Neural crest cell (in vitro differentiated cells): ENCODE results near the gene AHCYL2. TPM values are rescaled to one million over a fixed set of nuclear protein-coding genes. Genes with fewer than 3 reads are reported as not detected.
"Not testable (repeated sequence)": the region's sequence is repeated elsewhere in the genome, so short reads cannot be mapped to it uniquely, and the experiment has no call there.

Source experiments
- DNase-seq: peaks from one replicate; pipeline ENCODE4 v3.0.0; 2021; ENCODE audit warnings: low read depth, mixed read lengths, low spot score
- H3K27ac Mint-ChIP-seq: one replicate; pipeline ENCODE4 v1.8.0; 2021; ENCODE audit warnings: mild to moderate bottlenecking, mixed read lengths; ENCODE audit not compliant: unreplicated experiment
- H3K27me3 Mint-ChIP-seq: 2 replicates; pipeline ENCODE4 v1.8.0; 2021; ENCODE audit warnings: low read depth, mild to moderate bottlenecking, mixed read lengths
- H3K36me3 Mint-ChIP-seq: 2 replicates; pipeline ENCODE4 v1.8.0; 2021; ENCODE audit warnings: low read depth, mild to moderate bottlenecking, mixed read lengths
- H3K4me1 Mint-ChIP-seq: 2 replicates; pipeline ENCODE4 v1.8.0; 2021; ENCODE audit warnings: mixed read lengths
- H3K4me3 Mint-ChIP-seq: one replicate; pipeline ENCODE4 v1.8.0; 2021; ENCODE audit warnings: mild to moderate bottlenecking, mixed read lengths
- H3K9me3 Mint-ChIP-seq: 2 replicates; pipeline ENCODE4 v1.8.0; 2021; ENCODE audit warnings: mixed read lengths
- CTCF ChIP-seq: fragments of 200-600 bp; sonication (generic); conservative IDR thresholded peaks from 2 replicates; pipeline ENCODE4 v1.5.0; 2021; ENCODE audit warnings: antibody characterized with exemption, mild to moderate bottlenecking
- total RNA-seq: library from RNA; stranded (reverse); gene quantifications from 2 replicates; pipeline ENCODE4 v1.2.1, GENCODE V29; 2021

AHCYL2 gene
- total RNA-seq, 1 donor from 2014 or later: 19.1 TPM

GRCh38 chr7:129468087-129468486 lies 243.3 kb downstream of the AHCYL2 start:
- H3K4me1 Mint-ChIP-seq: no peaks in the 10 kb centered on the region
- H3K27ac Mint-ChIP-seq: no peak overlapping the region
- no peak for DNase-seq
- H3K27me3 Mint-ChIP-seq: no peaks in the 10 kb centered on the region
- TF ChIP-seq CTCF: no peak
- H3K9me3 Mint-ChIP-seq: no peaks in the 10 kb centered on the region
- H3K4me3 Mint-ChIP-seq: no peak overlapping the region
- H3K36me3 Mint-ChIP-seq: no peaks in the 10 kb centered on the region

- no peak overlapping the region for H3K4me3 Mint-ChIP-seq
- H3K36me3 Mint-ChIP-seq: no peaks in the 10 kb centered on the region
- H3K27me3 Mint-ChIP-seq: no peaks in the 10 kb centered on the region
- no peak for TF ChIP-seq CTCF
- H3K9me3 Mint-ChIP-seq: no peaks in the 10 kb centered on the region
- no peak overlapping the region for H3K27ac Mint-ChIP-seq
- no peak for DNase-seq
- H3K4me1 Mint-ChIP-seq: no peaks in the 10 kb centered on the region
Observed at GRCh38 chr7:129468547-129468946, 243.7 kb downstream of the AHCYL2 start.

- no peaks in the 10 kb centered on the region for H3K9me3 Mint-ChIP-seq
- no peaks in the 10 kb centered on the region for H3K27me3 Mint-ChIP-seq
- peaks cover 2% of the 10 kb centered on the region for H3K36me3 Mint-ChIP-seq
- no peak overlapping the region for H3K27ac Mint-ChIP-seq
- no peaks in the 10 kb centered on the region for H3K4me1 Mint-ChIP-seq
- TF ChIP-seq CTCF: no peak
- no peak for DNase-seq
- H3K4me3 Mint-ChIP-seq: no peak overlapping the region
Observed at GRCh38 chr7:129469930-129470329, 245.1 kb downstream of the AHCYL2 start.

GRCh38 chr7:129470411-129470810 lies 245.6 kb downstream of the AHCYL2 start:
- H3K4me1 Mint-ChIP-seq: no peaks in the 10 kb centered on the region
- TF ChIP-seq CTCF: no peak
- H3K27ac Mint-ChIP-seq: no peak overlapping the region
- H3K36me3 Mint-ChIP-seq: peaks cover 6% of the 10 kb centered on the region
- no peaks in the 10 kb centered on the region for H3K27me3 Mint-ChIP-seq
- H3K4me3 Mint-ChIP-seq: no peak overlapping the region
- DNase-seq: no peak
- no peaks in the 10 kb centered on the region for H3K9me3 Mint-ChIP-seq

GRCh38 chr7:129471402-129471827 lies 246.6 kb downstream of the AHCYL2 start:
- no peak for TF ChIP-seq CTCF
- DNase-seq: no peak
- H3K9me3 Mint-ChIP-seq: no peaks in the 10 kb centered on the region

GRCh38 chr7:129475931-129476330 lies 251.1 kb downstream of the AHCYL2 start:
- not testable (repeated sequence) for H3K27me3 Mint-ChIP-seq, H3K27ac Mint-ChIP-seq, H3K4me1 Mint-ChIP-seq, H3K9me3 Mint-ChIP-seq, DNase-seq, H3K4me3 Mint-ChIP-seq
- peaks cover 23% of the 10 kb centered on the region for H3K36me3 Mint-ChIP-seq

More at GRCh38 chr7:129471402-129471827, 246.6 kb downstream of the AHCYL2 start:
- Mint-ChIP-seq H3K4me3 (no peak overlapping the region), H3K27me3 (no peaks in the 10 kb centered on the region), H3K4me1 (no peaks in the 10 kb centered on the region), H3K36me3 (peaks cover 8% of the 10 kb centered on the region), H3K27ac (no peak overlapping the region)

- not testable (repeated sequence) for H3K4me1 Mint-ChIP-seq, H3K27me3 Mint-ChIP-seq, H3K9me3 Mint-ChIP-seq, DNase-seq, H3K27ac Mint-ChIP-seq, H3K4me3 Mint-ChIP-seq
- H3K36me3 Mint-ChIP-seq: peaks cover 25% of the 10 kb centered on the region
Observed at GRCh38 chr7:129476398-129476797, 251.6 kb downstream of the AHCYL2 start.
